ENCODE results near the gene S100A14.
"Not testable (repeated sequence)": the region's sequence is repeated elsewhere in the genome, so short reads cannot be mapped to it uniquely, and the experiment has no call there.

S100A14 gene

GRCh38 chr1:153647346-153647714 is 31.2 kb upstream of the S100A14 start:
- H3K9ac ChIP-seq (ENCODE audit: low read depth, low read length) = no peak overlapping the region
- H3K36me3 ChIP-seq (ENCODE audit: insufficient read depth, low read length) = peaks cover 22% of the 10 kb centered on the region
- no peaks in the 10 kb centered on the region for H3K9me3 ChIP-seq (ENCODE audit: control insufficient read depth, insufficient read depth, low read length)
- H3K4me1 ChIP-seq (ENCODE audit: insufficient read depth, low read length) = no peaks in the 10 kb centered on the region

- no peaks in the 10 kb centered on the region for H3K9me3 ChIP-seq (ENCODE audit: control insufficient read depth, insufficient read depth, low read length)
- no peaks in the 10 kb centered on the region for H3K4me1 ChIP-seq (ENCODE audit: insufficient read depth, low read length)
- H3K9ac ChIP-seq (ENCODE audit: low read depth, low read length) = no peak overlapping the region
- peaks cover 28% of the 10 kb centered on the region for H3K36me3 ChIP-seq (ENCODE audit: insufficient read depth, low read length)
Measured at GRCh38 chr1:153646672-153647345, 30.7 kb upstream of the S100A14 start.

GRCh38 chr1:153643816-153644215 is 27.7 kb upstream of the S100A14 start:
- Histone ChIP-seq H3K36me3 (ENCODE audit: insufficient read depth, low read length) (peaks cover 40% of the 10 kb centered on the region), H3K9ac (ENCODE audit: low read depth, low read length) (no peak overlapping the region), H3K4me1 (ENCODE audit: insufficient read depth, low read length) (no peaks in the 10 kb centered on the region), H3K9me3 (ENCODE audit: control insufficient read depth, insufficient read depth, low read length) (no peaks in the 10 kb centered on the region)

GRCh38 chr1:153643100-153643499 is 27.0 kb upstream of the S100A14 start:
- Histone ChIP-seq H3K36me3 (ENCODE audit: insufficient read depth, low read length) (peaks cover 46% of the 10 kb centered on the region), H3K4me1 (ENCODE audit: insufficient read depth, low read length) (no peaks in the 10 kb centered on the region), H3K9ac (ENCODE audit: low read depth, low read length) (no peak overlapping the region), H3K9me3 (ENCODE audit: control insufficient read depth, insufficient read depth, low read length) (no peaks in the 10 kb centered on the region)

GRCh38 chr1:153642161-153642560 is 26.0 kb upstream of the S100A14 start:
- Histone ChIP-seq H3K36me3 (ENCODE audit: insufficient read depth, low read length) (peaks cover 51% of the 10 kb centered on the region), H3K4me1 (ENCODE audit: insufficient read depth, low read length) (no peaks in the 10 kb centered on the region), H3K9me3 (ENCODE audit: control insufficient read depth, insufficient read depth, low read length) (no peaks in the 10 kb centered on the region), H3K9ac (ENCODE audit: low read depth, low read length) (no peak overlapping the region)

- H3K36me3 ChIP-seq (ENCODE audit: insufficient read depth, low read length) = peaks cover 57% of the 10 kb centered on the region
- H3K4me1 ChIP-seq (ENCODE audit: insufficient read depth, low read length) = no peaks in the 10 kb centered on the region
- no peaks in the 10 kb centered on the region for H3K9me3 ChIP-seq (ENCODE audit: control insufficient read depth, insufficient read depth, low read length)
- H3K9ac ChIP-seq (ENCODE audit: low read depth, low read length) = no peak overlapping the region
Measured at GRCh38 chr1:153640861-153641260, 24.7 kb upstream of the S100A14 start.

- H3K4me1 ChIP-seq (ENCODE audit: insufficient read depth, low read length); H3K9me3 ChIP-seq (ENCODE audit: control insufficient read depth, insufficient read depth, low read length); H3K9ac ChIP-seq (ENCODE audit: low read depth, low read length): not testable (repeated sequence)
- peaks cover 54% of the 10 kb centered on the region for H3K36me3 ChIP-seq (ENCODE audit: insufficient read depth, low read length)
Measured at GRCh38 chr1:153640213-153640612, 24.1 kb upstream of the S100A14 start.

- H3K36me3 ChIP-seq (ENCODE audit: insufficient read depth, low read length) = peaks cover 54% of the 10 kb centered on the region
- H3K9me3 ChIP-seq (ENCODE audit: control insufficient read depth, insufficient read depth, low read length) = no peaks in the 10 kb centered on the region
- no peak overlapping the region for H3K9ac ChIP-seq (ENCODE audit: low read depth, low read length)
- no peaks in the 10 kb centered on the region for H3K4me1 ChIP-seq (ENCODE audit: insufficient read depth, low read length)
Measured at GRCh38 chr1:153639280-153639679, 23.2 kb upstream of the S100A14 start.

GRCh38 chr1:153638261-153638660 is 22.1 kb upstream of the S100A14 start:
- no peaks in the 10 kb centered on the region for H3K9me3 ChIP-seq (ENCODE audit: control insufficient read depth, insufficient read depth, low read length)
- no peak overlapping the region for H3K9ac ChIP-seq (ENCODE audit: low read depth, low read length)
- H3K36me3 ChIP-seq (ENCODE audit: insufficient read depth, low read length) = peaks cover 46% of the 10 kb centered on the region
- no peaks in the 10 kb centered on the region for H3K4me1 ChIP-seq (ENCODE audit: insufficient read depth, low read length)

- peaks cover 30% of the 10 kb centered on the region for H3K36me3 ChIP-seq (ENCODE audit: insufficient read depth, low read length)
Measured at GRCh38 chr1:153636312-153636711, 20.2 kb upstream of the S100A14 start.

GRCh38 chr1:153635872-153636271 is 19.7 kb upstream of the S100A14 start:
- H3K9me3 ChIP-seq (ENCODE audit: control insufficient read depth, insufficient read depth, low read length) = no peaks in the 10 kb centered on the region
- peaks cover 26% of the 10 kb centered on the region for H3K36me3 ChIP-seq (ENCODE audit: insufficient read depth, low read length)
- H3K9ac ChIP-seq (ENCODE audit: low read depth, low read length) = no peak overlapping the region
- no peaks in the 10 kb centered on the region for H3K4me1 ChIP-seq (ENCODE audit: insufficient read depth, low read length)

More at GRCh38 chr1:153636312-153636711, 20.2 kb upstream of the S100A14 start:
- no peaks in the 10 kb centered on the region for H3K4me1 ChIP-seq (ENCODE audit: insufficient read depth, low read length)
- H3K9ac ChIP-seq (ENCODE audit: low read depth, low read length) = no peak overlapping the region
- H3K9me3 ChIP-seq (ENCODE audit: control insufficient read depth, insufficient read depth, low read length) = no peaks in the 10 kb centered on the region

GRCh38 chr1:153633754-153634665 is 17.9 kb upstream of the S100A14 start, which contains the start of gene CHTOP:
TSS of gene CHTOP (plus strand) at chr1:153634066. CDS start at chr1:153636589, 2,523 bp downstream.
- Histone ChIP-seq H3K4me1 (ENCODE audit: insufficient read depth, low read length) (peaks cover 9% of the 10 kb centered on the region; the same call in 1 of the 2 replicates), H3K9me3 (ENCODE audit: control insufficient read depth, insufficient read depth, low read length) (no peaks in the 10 kb centered on the region), H3K36me3 (ENCODE audit: insufficient read depth, low read length) (peaks cover 21% of the 10 kb centered on the region), H3K9ac (ENCODE audit: low read depth, low read length) (peak within 1 kb of the TSS; percentile 100)

GRCh38 chr1:153633161-153633753 is 17.1 kb upstream of the S100A14 start:
- Histone ChIP-seq H3K9ac (ENCODE audit: low read depth, low read length) (peak overlapping the region; percentile 100; the same call in 1 of the 2 replicates), H3K36me3 (ENCODE audit: insufficient read depth, low read length) (peaks cover 16% of the 10 kb centered on the region), H3K9me3 (ENCODE audit: control insufficient read depth, insufficient read depth, low read length) (no peaks in the 10 kb centered on the region), H3K4me1 (ENCODE audit: insufficient read depth, low read length) (peaks cover 9% of the 10 kb centered on the region; the same call in 1 of the 2 replicates)

Data from ES-I3 (cell line).